ENCODE results near the gene PYGB.

DNA sequence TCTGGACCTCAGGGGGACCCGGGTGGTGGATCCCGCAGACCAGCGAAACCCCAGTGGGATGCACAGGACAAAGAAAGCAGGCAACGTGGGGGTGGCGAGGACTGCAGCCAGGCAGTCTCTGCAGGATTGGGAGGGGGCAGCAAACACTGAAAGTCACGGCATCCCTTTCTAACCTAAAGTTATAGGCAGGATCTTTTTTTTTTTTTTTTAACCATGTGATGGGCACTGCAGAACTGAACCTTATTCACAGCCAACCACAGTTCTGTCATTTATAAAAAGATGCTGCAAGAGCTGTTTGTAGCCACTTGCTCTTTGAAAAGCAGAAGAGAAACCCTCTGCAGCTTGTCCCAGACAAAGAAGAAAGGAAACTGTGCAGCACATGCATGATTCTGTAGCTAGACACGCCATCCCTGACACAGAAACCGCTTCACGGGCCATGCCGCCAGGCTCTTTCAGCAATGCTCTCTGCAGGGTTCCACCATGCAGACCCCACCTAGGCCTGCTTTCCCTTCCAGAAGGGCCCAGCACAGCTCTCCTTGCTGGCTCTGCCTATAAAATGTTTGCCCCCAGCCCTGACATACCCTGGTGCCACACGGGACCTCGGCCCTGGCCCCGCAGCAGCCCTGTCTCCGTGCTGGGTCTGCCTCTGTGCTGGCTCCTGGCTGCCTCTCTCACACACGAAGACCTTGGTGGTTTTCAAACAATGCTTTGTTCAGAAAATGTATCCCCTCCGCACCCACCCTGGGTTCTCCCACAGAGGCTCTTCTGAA, 70.8 kb downstream of the PYGB start:
- TF ChIP-seq CTCF (IDR thresholded peaks at IDR 0.05): no peak
- TF ChIP-seq POLR2A (IDR thresholded peaks at IDR 0.05): no peak

All from thyroid gland (tissue), 4 donors.